Activated gamma-delta T cell treated with Interleukin-2 at 50 U/mL for 16 hours (primary cell): Measurements from ENCODE around the gene PFDN1.
"Not testable (repeated sequence)": the region's sequence is repeated elsewhere in the genome, so short reads cannot be mapped to it uniquely, and the experiment has no call there.

Source experiments
- DNase-seq: peaks from one replicate; pipeline ENCODE4 v3.0.0-alpha.2; 2020

PFDN1 gene

DNA sequence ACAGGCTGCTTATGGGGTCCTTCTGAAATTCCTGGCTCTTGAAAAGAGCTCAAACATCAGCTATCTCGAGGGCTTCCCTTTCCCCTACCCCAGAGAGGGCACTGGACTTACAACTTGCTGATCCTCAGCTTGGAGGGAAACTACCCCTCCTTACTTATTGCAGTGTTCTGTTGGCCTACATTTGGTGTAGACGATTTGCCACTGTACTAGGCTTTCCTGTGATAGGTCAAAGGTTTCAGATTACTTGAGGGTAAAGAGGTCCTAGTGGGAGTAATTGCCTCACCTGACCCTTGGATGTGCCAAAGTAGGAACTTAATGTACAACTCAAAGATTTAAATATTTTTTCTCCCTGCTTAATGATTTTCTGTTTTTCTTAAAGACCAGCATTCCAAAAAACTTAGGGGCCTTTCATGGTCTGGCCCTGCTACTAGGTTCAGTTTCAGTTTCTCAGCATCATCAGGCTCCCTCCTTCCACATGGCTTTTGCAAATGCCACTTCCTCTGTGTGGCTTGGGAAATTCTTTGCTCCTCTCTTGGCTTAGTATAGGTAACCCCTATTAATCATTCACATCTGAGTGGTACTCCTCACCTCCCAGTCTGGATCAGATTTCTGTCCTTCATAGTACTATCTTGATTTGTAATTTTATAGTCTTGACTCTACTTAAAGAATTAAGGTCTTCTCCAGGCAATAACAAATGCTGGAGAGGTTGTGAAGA lies 95.5 kb downstream of the PFDN1 start:
- no peak for DNase-seq

DNA sequence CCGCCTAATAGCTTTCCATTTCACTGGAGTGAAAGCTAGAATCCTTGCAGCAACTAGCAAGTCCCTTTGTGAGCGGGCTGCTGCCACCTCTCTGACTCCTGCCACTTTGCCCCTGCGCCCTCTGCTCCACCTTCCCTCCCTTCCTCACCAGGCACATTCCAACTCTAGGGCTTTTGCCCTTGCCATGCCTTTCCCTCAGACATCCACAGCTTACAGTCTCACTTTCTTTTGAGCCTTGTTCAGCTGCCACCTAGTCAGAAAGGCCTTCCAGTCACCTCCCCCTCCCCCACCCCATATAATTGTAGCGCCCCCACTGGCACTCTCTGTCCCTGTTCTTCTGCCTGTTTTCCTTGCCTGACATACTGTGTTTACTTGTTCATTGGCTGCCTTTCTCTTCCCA lies 96.9 kb downstream of the PFDN1 start:
- DNase-seq, result no peak

DNA sequence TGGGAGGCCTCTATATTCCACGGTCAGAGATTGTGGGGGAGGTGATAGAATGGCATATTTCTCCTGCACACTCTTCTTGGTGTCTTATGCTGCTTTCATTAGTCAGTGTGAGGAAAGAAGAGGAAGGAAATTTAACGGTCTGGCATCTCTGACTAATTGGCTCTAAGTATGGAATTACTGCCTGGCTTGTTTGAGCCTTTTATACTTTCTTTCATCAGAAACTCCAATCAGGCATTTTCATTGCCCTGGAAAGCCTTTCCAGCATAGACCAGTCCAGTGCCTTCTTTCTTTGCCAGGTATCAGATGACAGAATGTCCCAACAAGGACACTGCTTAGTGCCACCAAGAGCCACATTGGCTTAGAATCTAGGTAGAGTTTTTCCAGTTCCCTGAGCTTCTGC lies 97.7 kb downstream of the PFDN1 start:
- DNase-seq, result no peak

DNA sequence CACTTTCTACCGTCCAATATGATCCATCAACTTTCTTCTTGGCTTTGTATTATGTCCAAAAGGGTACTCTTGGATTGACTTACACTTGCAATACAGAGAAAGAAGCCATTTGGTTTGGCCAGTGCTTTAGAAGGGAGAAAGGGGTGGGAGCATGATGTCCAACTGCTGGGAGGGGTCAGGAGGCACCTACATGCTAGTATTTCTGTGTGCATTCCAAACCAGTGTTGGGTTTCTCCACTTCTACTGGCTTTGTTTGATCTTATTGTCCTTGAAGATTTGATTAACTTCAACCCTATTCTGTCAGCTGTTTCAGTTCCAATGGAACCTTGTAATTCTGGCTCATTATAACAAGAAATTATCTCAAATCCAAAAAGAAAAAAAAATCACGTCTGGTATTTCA lies 100.3 kb downstream of the PFDN1 start:
- DNase-seq, result no peak

DNA sequence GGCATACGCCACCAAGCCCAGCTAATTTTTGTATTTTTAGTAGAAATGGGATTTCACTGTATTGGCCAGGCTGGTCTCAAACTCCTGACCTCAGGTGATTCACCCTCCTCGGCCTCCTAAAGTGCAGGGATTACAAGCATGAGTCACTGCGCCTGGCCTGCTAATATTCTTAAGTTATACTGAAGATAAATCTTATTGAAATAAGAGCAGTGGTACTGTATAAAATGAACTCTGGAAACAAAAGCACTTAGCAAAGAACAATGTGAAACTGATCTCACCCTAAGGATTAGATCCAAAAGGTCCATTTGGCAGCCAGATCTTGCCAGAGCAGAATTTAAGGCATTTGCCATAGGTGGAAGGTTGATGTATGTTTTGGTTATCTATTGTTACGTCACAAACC lies 100.8 kb downstream of the PFDN1 start:
- DNase-seq, result no peak

DNA sequence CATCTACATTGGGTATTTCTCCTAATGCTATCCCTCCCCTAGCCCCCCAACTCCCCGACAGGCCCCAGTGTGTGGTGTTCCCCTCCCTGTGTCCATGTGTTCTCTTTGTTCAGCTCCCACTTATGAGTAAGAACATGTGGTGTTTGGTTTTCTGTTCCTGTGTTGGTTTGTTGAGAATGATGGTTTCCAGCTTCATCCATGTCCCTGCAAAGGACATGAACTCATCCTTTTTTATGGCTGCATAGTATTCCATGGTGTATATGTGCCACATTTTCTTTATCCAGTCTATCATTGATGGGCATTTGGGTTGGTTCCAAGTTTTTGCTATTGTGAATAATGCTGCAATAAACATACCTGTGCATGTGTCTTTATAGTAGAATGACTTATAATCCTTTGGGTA lies 104.0 kb downstream of the PFDN1 start:
- not testable (repeated sequence) for DNase-seq

DNA sequence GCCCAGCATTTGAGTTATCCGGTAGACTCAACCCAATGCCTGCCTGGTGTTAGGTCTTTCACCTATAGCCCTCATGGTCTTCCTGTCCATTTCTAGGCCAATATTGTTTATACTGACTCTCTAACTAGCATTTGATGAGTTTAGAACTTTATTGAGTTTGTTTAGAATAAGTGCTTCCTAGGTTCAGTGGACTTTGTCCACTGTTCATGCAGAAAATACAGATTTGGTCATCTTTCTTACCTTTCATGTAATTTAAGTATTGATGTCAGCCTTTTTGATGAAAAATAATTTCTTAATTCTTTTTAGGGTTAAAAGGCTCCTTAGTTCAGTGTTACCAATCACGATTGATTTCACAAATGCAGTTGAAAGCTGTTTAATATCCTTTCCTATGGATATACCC lies 105.9 kb downstream of the PFDN1 start:
- no peak for DNase-seq

DNA sequence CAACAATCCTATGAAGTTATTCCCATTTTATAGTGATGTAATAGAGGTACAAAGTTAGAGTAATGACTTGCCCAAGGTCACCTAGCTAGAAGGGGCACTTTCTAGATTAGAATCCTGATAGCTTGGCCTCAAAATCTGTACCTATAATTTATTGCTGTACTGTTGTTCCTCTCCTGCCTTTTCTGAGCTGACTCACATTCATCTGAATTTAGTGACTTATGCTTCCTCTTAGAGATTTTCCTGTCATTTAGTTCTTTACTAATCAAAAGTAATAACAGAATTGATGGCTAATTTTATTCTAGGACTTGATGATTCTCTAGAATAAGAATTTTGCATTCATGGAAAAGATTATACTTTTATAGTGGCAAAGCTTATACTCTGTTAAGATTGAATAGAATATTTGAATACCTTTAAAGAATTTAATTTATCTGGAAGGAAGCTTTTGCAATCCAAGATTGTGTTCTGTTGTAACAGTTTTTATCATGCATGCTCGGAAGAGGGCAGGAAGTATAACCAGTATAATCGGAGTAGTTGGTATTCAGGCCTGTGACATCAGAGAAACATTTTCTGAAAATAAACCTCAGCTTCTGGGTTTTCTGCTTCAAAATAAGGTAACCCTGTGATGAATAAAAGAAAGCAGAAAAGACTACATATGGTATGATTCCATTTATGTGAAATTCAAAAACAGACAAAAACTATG lies 106.6 kb downstream of the PFDN1 start:
- DNase-seq, result no peak
